Omental fat pad (tissue), 4 donors: ENCODE results near the gene AADACL4. TPM values are rescaled to one million over a fixed set of nuclear protein-coding genes. Genes with fewer than 3 reads are reported as not detected.
A peak's percentile ranks its signal among the peaks of the same experiment; 100 is the strongest.

ENCODE experiments used
- ATAC-seq: fragments of 150-250 bp; one replicate; pipeline ENCODE4 v1.9.1; 2016; ENCODE audit warnings: mild to moderate bottlenecking, moderate library complexity; ENCODE audit not compliant: low FRiP score
- DNase-seq: peaks from one replicate; pipeline ENCODE4 v3.0.0-alpha.2; 2019; ENCODE audit warnings: low spot score
- total RNA-seq, 4 donors: library from RNA; depleted of rRNA; stranded (reverse); fragments of >200 nt; gene quantifications; one replicate each; pipeline ENCODE4 v1.1.0, GENCODE V29; 2016
- TF ChIP-seq, protein P1 (sequence below), 3 donors: fragments of 450-650 bp; IDR thresholded peaks; one replicate each; pipeline ENCODE4 v1.5.1; 2016 to 2017; ENCODE audit warnings: antibody characterized with exemption in 3 of 3, mild to moderate bottlenecking in 3 of 3, moderate library complexity in 2 of 3

The AADACL4 gene
- total RNA-seq, 4 donors from 2014 or later, result 0.28 TPM; not detected in 3

DNA sequence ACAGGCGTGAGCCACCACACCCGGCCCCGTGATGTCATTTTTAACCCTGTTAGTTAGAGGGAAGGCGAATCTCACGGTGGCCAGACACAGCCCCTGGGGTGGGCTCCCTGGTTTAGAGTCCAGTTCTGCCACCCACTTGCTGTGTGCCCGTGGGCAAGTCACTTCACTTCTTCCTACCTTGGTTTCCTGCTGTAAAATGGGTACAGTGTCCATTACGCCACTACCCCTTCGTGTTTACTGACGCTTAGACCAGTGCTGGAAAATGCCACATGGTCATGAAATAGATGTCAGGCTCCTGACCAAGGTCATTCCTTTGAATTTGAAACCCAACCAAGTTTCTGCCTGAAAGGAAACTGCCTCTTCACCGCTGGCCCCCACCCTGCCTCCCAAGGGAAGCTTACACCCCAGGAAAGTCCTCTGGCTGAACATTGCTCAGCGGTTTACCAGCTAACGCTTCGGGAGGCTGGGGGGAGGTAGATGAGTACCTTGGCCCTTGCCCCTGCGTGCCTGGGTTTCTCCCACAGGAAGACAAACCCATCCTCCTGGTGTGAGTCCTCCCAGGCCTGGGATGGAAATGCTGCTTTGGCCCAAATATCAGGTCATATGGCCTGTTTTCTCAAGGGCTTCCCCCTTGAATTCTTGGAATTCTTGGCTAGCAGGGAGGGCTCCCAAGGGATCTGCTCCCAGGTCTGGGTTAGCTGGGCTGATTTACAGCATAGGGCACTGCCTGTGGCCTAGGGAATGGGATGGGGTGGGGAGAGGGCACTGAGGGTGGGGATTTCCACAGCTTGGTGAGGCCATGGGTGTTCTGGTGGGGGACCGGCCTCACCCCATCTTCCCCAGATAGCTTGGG lies 7.6 kb upstream of the AADACL4 start:
- TF ChIP-seq, protein P1, sequence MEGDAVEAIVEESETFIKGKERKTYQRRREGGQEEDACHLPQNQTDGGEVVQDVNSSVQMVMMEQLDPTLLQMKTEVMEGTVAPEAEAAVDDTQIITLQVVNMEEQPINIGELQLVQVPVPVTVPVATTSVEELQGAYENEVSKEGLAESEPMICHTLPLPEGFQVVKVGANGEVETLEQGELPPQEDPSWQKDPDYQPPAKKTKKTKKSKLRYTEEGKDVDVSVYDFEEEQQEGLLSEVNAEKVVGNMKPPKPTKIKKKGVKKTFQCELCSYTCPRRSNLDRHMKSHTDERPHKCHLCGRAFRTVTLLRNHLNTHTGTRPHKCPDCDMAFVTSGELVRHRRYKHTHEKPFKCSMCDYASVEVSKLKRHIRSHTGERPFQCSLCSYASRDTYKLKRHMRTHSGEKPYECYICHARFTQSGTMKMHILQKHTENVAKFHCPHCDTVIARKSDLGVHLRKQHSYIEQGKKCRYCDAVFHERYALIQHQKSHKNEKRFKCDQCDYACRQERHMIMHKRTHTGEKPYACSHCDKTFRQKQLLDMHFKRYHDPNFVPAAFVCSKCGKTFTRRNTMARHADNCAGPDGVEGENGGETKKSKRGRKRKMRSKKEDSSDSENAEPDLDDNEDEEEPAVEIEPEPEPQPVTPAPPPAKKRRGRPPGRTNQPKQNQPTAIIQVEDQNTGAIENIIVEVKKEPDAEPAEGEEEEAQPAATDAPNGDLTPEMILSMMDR (IDR thresholded peaks at IDR 0.05), result no peak
- ATAC-seq (peak; percentile 75), DNase-seq (no peak)

DNA sequence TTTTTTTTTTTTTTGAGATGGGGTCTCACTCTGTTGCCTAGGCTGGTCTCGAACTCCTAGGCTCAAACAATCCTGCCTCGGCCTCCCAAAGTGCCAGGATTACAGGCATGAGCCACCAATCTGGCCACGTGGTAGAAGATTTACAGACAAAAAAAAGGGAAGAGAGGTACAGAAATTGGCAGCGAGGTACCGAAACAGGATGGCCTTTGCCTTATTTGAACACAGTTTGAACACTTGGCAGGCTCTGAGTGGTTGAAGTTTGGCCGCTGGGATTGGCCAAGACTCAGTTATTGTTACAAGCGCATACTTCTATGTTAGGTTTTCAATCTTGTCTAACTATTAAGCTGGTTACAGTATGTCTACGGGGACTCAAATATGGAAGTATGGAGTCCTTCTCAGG lies 6.2 kb upstream of the AADACL4 start:
- TF ChIP-seq, protein P1 (IDR thresholded peaks at IDR 0.05), result no peak
- no peak for ATAC-seq
- DNase-seq, result no peak

DNA sequence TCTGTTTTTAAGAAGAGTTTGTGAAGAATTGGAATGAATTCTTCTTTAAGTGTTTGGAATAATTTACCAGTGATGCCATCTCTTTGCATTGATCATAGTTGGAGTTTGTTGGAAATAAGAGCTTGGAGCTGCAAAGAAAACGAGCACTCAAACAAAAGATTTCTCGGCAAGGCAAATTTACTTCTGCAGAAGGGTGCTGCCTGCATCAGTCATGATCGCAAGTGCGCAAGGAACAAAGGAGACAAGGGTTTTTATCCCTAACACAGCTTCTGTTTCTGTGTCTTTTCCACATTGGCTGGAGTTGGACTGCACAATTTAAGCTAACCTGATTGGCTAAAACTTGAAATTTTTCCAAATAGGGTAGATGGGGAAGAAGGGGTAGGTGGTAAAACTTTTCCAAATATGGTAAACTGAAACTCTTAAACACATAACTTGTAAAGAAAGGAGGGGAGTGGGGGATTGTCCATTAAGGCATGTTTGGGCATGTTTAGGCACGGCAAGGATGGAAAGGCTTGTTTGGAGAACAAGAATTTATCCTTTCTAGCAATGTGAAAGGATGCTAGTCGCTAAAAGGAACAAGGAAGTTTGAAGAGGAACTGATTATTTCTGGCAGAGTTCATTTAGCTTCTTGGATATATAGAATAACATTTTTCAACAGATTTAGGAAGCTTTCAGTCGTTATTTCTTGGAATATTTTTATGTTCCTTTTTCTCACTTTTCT lies 3.5 kb upstream of the AADACL4 start:
- DNase-seq (no peak), ATAC-seq (no peak)
- TF ChIP-seq, protein P1 (IDR thresholded peaks at IDR 0.05), result no peak

DNA sequence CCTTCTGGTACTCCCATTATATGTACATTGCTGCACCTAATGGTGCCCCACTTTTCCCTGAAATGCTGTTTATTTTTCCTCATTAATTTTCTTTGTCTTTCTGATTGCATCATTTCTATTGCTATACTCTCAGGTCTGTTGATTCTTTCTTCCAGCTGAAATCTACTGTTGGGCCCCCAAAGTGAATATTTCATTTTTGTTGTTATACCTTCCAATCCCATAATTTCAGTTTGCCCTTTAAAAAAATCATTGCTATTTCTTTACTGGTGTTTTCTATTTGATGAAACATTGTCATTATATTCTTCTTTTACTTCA lies 3.0 kb upstream of the AADACL4 start:
- DNase-seq (no peak), ATAC-seq (no peak)
- TF ChIP-seq, protein P1 (IDR thresholded peaks at IDR 0.05), result no peak

DNA sequence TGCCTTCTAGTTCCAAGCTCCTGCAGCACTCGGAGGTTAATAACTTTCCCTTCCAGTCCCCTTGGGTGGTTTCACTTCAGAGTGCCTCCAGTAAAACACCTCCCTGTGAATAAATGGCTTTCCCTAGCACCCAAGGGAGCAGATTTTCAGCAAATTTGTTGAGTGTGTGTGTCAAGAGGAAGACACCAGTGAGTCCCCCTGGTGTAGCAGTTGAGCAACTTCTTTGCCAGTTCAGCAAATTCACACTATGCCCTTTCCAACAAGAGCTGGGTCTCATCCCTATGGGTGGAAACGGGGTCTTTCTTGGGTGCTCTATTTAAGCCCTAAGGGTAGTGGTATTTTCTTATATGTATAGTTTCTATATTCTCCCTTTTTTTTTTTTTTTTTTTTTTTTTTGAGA lies 806 bp upstream of the AADACL4 start:
- DNase-seq (no peak), ATAC-seq (no peak)

DNA sequence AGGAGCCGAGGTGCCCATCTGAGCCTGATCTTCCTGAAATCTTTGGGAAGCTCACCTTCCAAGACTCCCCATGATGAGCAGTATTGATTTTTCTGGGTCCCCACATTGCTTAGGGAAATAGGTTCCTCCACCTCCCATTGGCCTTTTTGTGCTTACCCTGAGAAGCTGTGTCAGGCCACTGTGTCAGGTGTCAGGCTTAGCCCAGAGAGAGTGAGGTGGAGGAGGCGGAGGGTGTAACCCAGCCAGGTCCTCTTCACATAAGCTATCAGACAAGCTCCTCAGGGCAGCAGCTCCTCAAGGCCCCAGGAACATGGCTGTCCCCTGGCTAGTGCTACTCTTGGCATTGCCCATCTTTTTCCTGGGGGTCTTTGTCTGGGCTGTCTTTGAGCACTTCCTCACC lies 352 bp downstream of the AADACL4 start:
- TF ChIP-seq, protein P1 (IDR thresholded peaks at IDR 0.05), result no peak
- ATAC-seq (no peak), DNase-seq (no peak)

More for the DNA sequence above, 806 bp upstream of the AADACL4 start:
- TF ChIP-seq, protein P1 (IDR thresholded peaks at IDR 0.05), result no peak
